Measurements from ENCODE around the gene AKAP6.

AKAP6 gene

DNA sequence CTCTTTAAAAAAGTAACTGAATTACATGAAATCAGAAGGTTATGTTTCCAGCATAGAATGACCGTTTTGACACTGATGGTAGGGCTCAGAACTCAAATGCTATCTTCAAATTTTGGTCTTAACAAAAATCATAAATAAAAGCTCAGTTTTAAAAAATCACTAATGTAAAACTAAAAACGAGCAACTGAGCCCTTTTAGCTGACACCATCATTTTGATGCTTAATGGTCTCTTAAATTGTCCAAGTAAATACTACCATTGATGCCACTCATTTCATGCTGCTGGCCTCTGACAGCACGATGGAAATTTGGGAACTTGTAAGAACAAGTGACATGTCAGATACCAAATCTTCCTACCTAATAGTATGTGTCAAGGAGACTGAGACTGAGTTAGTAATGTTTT, 205.0 kb downstream of the AKAP6 start:
- Mint-ChIP-seq H3K27ac (no peak overlapping the region), H3K4me3 (no peak overlapping the region), H3K9me3 (no peaks in the 10 kb centered on the region), H3K4me1 (peaks cover 10% of the 10 kb centered on the region), H3K27me3 (ENCODE audit: low read depth) (no peaks in the 10 kb centered on the region), H3K36me3 (ENCODE audit: low read depth) (no peaks in the 10 kb centered on the region)
- TF ChIP-seq, protein P1, sequence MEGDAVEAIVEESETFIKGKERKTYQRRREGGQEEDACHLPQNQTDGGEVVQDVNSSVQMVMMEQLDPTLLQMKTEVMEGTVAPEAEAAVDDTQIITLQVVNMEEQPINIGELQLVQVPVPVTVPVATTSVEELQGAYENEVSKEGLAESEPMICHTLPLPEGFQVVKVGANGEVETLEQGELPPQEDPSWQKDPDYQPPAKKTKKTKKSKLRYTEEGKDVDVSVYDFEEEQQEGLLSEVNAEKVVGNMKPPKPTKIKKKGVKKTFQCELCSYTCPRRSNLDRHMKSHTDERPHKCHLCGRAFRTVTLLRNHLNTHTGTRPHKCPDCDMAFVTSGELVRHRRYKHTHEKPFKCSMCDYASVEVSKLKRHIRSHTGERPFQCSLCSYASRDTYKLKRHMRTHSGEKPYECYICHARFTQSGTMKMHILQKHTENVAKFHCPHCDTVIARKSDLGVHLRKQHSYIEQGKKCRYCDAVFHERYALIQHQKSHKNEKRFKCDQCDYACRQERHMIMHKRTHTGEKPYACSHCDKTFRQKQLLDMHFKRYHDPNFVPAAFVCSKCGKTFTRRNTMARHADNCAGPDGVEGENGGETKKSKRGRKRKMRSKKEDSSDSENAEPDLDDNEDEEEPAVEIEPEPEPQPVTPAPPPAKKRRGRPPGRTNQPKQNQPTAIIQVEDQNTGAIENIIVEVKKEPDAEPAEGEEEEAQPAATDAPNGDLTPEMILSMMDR (IDR thresholded peaks at IDR 0.05; ENCODE audit: unreplicated experiment in 3 of 3), result no peak

DNA sequence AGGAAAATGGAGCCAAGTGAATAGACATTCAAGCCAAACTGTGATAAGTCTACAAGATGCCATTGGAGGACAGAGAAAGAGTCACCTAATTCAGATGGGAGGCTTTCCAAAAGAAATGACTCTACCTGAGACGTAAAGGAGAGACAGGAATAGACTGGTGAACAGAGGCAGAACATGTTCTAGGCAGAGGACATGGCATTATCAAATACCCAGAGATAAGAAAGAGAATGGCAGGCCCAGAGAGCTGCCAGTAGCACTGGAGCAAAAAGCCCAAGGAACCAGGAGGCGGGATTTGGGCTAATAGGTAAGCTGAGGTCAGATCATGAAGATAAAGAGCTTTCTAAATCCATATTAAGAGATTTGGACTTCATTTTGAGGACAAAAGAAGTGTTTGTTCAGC, 207.1 kb downstream of the AKAP6 start:
- Mint-ChIP-seq H3K9me3 (no peaks in the 10 kb centered on the region), H3K4me1 (peaks cover 10% of the 10 kb centered on the region), H3K4me3 (no peak overlapping the region), H3K27me3 (ENCODE audit: low read depth) (no peaks in the 10 kb centered on the region), H3K27ac (no peak overlapping the region), H3K36me3 (ENCODE audit: low read depth) (no peaks in the 10 kb centered on the region)
- TF ChIP-seq, protein P1 (IDR thresholded peaks at IDR 0.05; ENCODE audit: unreplicated experiment in 3 of 3), result no peak

DNA sequence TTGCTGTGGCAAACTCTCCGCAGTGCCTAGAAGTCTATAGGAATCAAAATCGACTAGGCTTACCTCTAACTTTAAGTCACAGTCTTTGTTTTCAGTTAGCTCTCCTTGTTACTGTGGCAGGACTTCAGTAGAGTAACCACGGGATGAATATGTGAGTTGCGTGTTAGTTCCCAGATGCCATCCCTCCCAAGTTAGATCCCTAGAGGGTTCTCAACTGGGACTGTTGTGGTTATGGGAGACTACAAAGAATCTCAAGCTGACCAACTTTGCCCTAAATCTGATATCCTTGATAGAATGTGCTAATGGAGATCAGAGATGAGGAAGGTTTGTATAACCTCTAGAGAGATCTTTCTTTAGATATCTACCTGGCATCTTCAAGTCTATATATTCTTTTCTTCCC, 208.1 kb downstream of the AKAP6 start:
- Mint-ChIP-seq H3K36me3 (ENCODE audit: low read depth) (no peaks in the 10 kb centered on the region), H3K4me1 (peaks cover 5% of the 10 kb centered on the region), H3K9me3 (no peaks in the 10 kb centered on the region), H3K4me3 (no peak overlapping the region), H3K27me3 (ENCODE audit: low read depth) (no peaks in the 10 kb centered on the region), H3K27ac (no peak overlapping the region)
- TF ChIP-seq, protein P1 (IDR thresholded peaks at IDR 0.05; ENCODE audit: unreplicated experiment in 3 of 3), result no peak

DNA sequence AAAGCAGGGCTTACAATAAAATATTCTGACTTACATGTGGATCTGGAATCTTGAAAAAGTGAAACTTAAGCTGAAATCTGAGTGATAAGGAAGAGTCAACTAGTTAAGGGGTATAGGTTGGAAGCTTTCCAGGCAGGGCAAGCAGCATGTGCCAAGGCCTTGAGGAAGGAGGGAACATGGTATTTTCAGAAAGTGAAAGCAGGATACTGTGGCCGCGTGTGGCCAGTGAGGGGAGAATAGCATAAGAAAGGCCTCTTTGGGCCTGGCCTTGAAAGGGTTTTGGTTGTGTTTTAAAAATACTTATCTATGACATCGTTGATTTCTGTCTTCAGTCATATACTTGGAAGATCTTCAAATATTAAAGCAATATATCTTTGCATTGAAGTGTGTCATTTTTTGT, 213.4 kb downstream of the AKAP6 start:
- H3K4me3 Mint-ChIP-seq, result no peak overlapping the region
- no peaks in the 10 kb centered on the region for H3K36me3 Mint-ChIP-seq (ENCODE audit: low read depth)
- TF ChIP-seq, protein P1 (IDR thresholded peaks at IDR 0.05; ENCODE audit: unreplicated experiment in 3 of 3), result no peak
- peaks cover 5% of the 10 kb centered on the region for H3K4me1 Mint-ChIP-seq
- no peaks in the 10 kb centered on the region for H3K9me3 Mint-ChIP-seq
- no peaks in the 10 kb centered on the region for H3K27me3 Mint-ChIP-seq (ENCODE audit: low read depth)
- H3K27ac Mint-ChIP-seq, result no peak overlapping the region

DNA sequence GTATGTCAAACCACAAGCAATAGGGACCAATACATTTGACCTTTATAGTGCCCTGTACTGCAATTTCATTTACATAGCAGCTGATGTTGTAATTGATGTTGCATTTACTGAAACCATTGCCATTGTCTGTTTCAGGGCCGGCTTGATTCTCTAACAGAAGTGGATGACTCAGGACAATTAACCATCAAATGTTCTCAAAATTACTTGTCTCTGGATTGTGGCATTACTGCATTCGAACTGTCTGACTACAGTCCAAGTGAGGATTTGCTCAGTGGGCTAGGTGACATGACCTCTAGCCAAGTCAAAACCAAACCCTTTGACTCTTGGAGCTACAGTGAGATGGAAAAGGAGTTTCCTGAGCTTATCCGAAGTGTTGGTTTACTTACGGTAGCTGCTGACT, 216.0 kb downstream of the AKAP6 start:
- TF ChIP-seq, protein P1 (IDR thresholded peaks at IDR 0.05; ENCODE audit: unreplicated experiment in 3 of 3), result no peak
- no peak overlapping the region for H3K27ac Mint-ChIP-seq
- no peak overlapping the region for H3K4me3 Mint-ChIP-seq
- H3K36me3 Mint-ChIP-seq (ENCODE audit: low read depth), result no peaks in the 10 kb centered on the region
- H3K9me3 Mint-ChIP-seq, result no peaks in the 10 kb centered on the region
- H3K4me1 Mint-ChIP-seq, result peaks cover 5% of the 10 kb centered on the region
- no peaks in the 10 kb centered on the region for H3K27me3 Mint-ChIP-seq (ENCODE audit: low read depth)

DNA sequence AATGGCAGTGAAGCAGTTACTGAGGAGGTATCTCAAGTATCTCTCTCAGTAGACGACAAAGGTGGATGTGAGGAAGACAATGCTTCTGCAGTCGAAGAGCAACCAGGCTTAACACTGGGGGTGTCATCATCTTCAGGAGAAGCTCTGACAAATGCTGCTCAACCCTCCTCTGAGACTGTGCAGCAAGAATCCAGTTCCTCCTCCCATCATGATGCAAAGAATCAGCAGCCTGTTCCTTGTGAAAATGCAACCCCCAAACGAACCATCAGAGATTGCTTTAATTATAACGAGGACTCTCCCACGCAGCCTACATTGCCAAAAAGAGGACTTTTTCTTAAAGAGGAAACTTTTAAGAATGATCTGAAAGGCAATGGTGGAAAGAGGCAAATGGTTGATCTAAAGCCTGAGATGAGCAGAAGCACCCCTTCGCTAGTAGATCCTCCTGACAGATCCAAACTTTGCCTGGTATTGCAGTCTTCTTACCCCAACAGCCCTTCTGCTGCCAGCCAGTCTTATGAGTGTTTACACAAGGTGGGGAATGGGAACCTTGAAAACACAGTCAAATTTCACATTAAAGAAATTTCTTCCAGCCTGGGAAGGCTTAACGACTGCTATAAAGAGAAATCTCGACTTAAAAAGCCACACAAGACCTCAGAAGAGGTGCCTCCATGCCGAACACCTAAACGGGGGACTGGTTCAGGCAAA, 216.6 kb downstream of the AKAP6 start:
- no peaks in the 10 kb centered on the region for H3K36me3 Mint-ChIP-seq (ENCODE audit: low read depth)
- TF ChIP-seq, protein P1 (IDR thresholded peaks at IDR 0.05; ENCODE audit: unreplicated experiment in 3 of 3), result no peak
- no peaks in the 10 kb centered on the region for H3K9me3 Mint-ChIP-seq
- no peak overlapping the region for H3K27ac Mint-ChIP-seq
- no peak overlapping the region for H3K4me3 Mint-ChIP-seq
- H3K27me3 Mint-ChIP-seq (ENCODE audit: low read depth), result no peaks in the 10 kb centered on the region
- H3K4me1 Mint-ChIP-seq, result peaks cover 7% of the 10 kb centered on the region
